Colonic mucosa (tissue), 4 donors: ENCODE measurements around the gene OPHN1. TPM values are rescaled to one million over a fixed set of nuclear protein-coding genes. Genes with fewer than 3 reads are reported as not detected.
"Not testable (repeated sequence)": the region's sequence is repeated elsewhere in the genome, so short reads cannot be mapped to it uniquely, and the experiment has no call there.

ENCODE experiments used
- DNase-seq: peaks from one replicate; pipeline ENCODE4 v3.0.0-alpha.2; 2020
- H3K27ac ChIP-seq: fragments of 200-600 bp; one replicate; pipeline ENCODE4 v1.8.0; 2021
- H3K27me3 ChIP-seq: fragments of 200-600 bp; one replicate; pipeline ENCODE4 v1.8.0; 2021
- H3K36me3 ChIP-seq: fragments of 200-600 bp; one replicate; pipeline ENCODE4 v1.8.0; 2021
- H3K4me1 ChIP-seq: fragments of 200-600 bp; one replicate; pipeline ENCODE4 v1.8.0; 2021; ENCODE audit warnings: mild to moderate bottlenecking
- H3K4me3 ChIP-seq: fragments of 200-600 bp; one replicate; pipeline ENCODE4 v1.8.0; 2021
- H3K9ac ChIP-seq, 2 donors: one replicate each; pipeline ENCODE4 v1.7.0; 2013; ENCODE audit warnings: control low read depth in 2 of 2, low read depth in 2 of 2, low read length in 2 of 2
- H3K9me3 ChIP-seq: fragments of 200-600 bp; one replicate; pipeline ENCODE4 v1.8.0; 2021
- intact Hi-C: fragments of 100-400 bp; cut with DNase I; formaldehyde crosslinking; loops from one replicate; pipeline ENCODE4 v1.14.1; 2022
- total RNA-seq, 2 donors: library from RNA; stranded (reverse); fragmentation: NEBNext Ultra II Directional in 1 of 2; extraction: Animal tissue kit (Norgen Biotek cat#: 25700) in 1 of 2; gene quantifications; one replicate each; pipeline ENCODE4 v1.2.1, GENCODE V29; 2021
- TF ChIP-seq, protein P1 (sequence below): fragments of 200-600 bp; IDR thresholded peaks from one replicate; pipeline ENCODE4 v1.8.0; 2022; ENCODE audit warnings: antibody characterized with exemption, mild to moderate bottlenecking
- donor health status: healthy.
- donor health status: DM: no; HTN: no; CAD: no.
- donor health status: DM: no; HTN: no; CAD: no.

OPHN1 gene
- total RNA-seq, 2 donors from 2014 or later: 4.8 to 6.8 TPM

GRCh38 chrX:68345025-68345424, 88.3 kb downstream of the OPHN1 start:
- no peak for DNase-seq
- Histone ChIP-seq H3K36me3 (no peaks in the 10 kb centered on the region), H3K4me3 (no peak overlapping the region), H3K27me3 (no peaks in the 10 kb centered on the region), H3K27ac (no peak overlapping the region), H3K9ac (no peak overlapping the region), H3K4me1 (no peaks in the 10 kb centered on the region), H3K9me3 (no peaks in the 10 kb centered on the region)
- TF ChIP-seq, protein P1, sequence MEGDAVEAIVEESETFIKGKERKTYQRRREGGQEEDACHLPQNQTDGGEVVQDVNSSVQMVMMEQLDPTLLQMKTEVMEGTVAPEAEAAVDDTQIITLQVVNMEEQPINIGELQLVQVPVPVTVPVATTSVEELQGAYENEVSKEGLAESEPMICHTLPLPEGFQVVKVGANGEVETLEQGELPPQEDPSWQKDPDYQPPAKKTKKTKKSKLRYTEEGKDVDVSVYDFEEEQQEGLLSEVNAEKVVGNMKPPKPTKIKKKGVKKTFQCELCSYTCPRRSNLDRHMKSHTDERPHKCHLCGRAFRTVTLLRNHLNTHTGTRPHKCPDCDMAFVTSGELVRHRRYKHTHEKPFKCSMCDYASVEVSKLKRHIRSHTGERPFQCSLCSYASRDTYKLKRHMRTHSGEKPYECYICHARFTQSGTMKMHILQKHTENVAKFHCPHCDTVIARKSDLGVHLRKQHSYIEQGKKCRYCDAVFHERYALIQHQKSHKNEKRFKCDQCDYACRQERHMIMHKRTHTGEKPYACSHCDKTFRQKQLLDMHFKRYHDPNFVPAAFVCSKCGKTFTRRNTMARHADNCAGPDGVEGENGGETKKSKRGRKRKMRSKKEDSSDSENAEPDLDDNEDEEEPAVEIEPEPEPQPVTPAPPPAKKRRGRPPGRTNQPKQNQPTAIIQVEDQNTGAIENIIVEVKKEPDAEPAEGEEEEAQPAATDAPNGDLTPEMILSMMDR: no peak
- intact Hi-C loops: no loop called here

GRCh38 chrX:68343551-68343950, 89.7 kb downstream of the OPHN1 start:
- DNase-seq: no peak

GRCh38 chrX:68332201-68332731, 101.0 kb downstream of the OPHN1 start:
- intact Hi-C loops: no loop called here
- TF ChIP-seq, protein P1: no peak
- no peak for DNase-seq

More at GRCh38 chrX:68343551-68343950, 89.7 kb downstream of the OPHN1 start:
- Histone ChIP-seq H3K9me3 (no peaks in the 10 kb centered on the region), H3K27ac (no peak overlapping the region), H3K4me1 (no peaks in the 10 kb centered on the region), H3K9ac (no peak overlapping the region), H3K4me3 (no peak overlapping the region), H3K27me3 (no peaks in the 10 kb centered on the region), H3K36me3 (no peaks in the 10 kb centered on the region)
- intact Hi-C loops: no loop called here
- TF ChIP-seq, protein P1: no peak

GRCh38 chrX:68326841-68327240, 106.5 kb downstream of the OPHN1 start:
- H3K27me3 ChIP-seq, H3K4me3 ChIP-seq, H3K4me1 ChIP-seq, H3K27ac ChIP-seq, intact Hi-C loops, H3K36me3 ChIP-seq, H3K9ac ChIP-seq, DNase-seq, H3K9me3 ChIP-seq: not testable (repeated sequence)

More at GRCh38 chrX:68332201-68332731, 101.0 kb downstream of the OPHN1 start:
- no peak overlapping the region for H3K4me3 ChIP-seq
- no peaks in the 10 kb centered on the region for H3K9me3 ChIP-seq
- no peaks in the 10 kb centered on the region for H3K36me3 ChIP-seq
- H3K9ac ChIP-seq: no peak overlapping the region
- H3K27me3 ChIP-seq: no peaks in the 10 kb centered on the region
- H3K27ac ChIP-seq: no peak overlapping the region
- no peaks in the 10 kb centered on the region for H3K4me1 ChIP-seq

- DNase-seq: no peak
- Histone ChIP-seq H3K27ac (no peak overlapping the region), H3K36me3 (no peaks in the 10 kb centered on the region), H3K9ac (no peak overlapping the region), H3K27me3 (no peaks in the 10 kb centered on the region), H3K4me1 (no peaks in the 10 kb centered on the region), H3K9me3 (no peaks in the 10 kb centered on the region), H3K4me3 (no peak overlapping the region)
- TF ChIP-seq, protein P1: no peak
- intact Hi-C loops: no loop called here
Measured at GRCh38 chrX:68307769-68308168, 125.5 kb downstream of the OPHN1 start.

GRCh38 chrX:68304602-68305001, 128.7 kb downstream of the OPHN1 start:
- no peaks in the 10 kb centered on the region for H3K36me3 ChIP-seq
- no peaks in the 10 kb centered on the region for H3K9me3 ChIP-seq
- TF ChIP-seq, protein P1: no peak
- H3K4me3 ChIP-seq: no peak overlapping the region
- H3K9ac ChIP-seq: no peak overlapping the region
- H3K27me3 ChIP-seq: no peaks in the 10 kb centered on the region
- no peak for DNase-seq
- H3K4me1 ChIP-seq: no peaks in the 10 kb centered on the region
- intact Hi-C loops: no loop called here
- no peak overlapping the region for H3K27ac ChIP-seq
